ENCODE data around the gene TREX2.

Gene TREX2

GRCh38 chrX:153491918-153492317 is 46.1 kb upstream of the TREX2 start:
- no peak for TF ChIP-seq CTCF (conservative IDR thresholded peaks at IDR 0.05; ENCODE audit: low read length)
- DNase-seq (ENCODE audit: low read depth), result no peak
- H3K4me3 ChIP-seq (ENCODE audit: low read length), result no peak overlapping the region

GRCh38 chrX:153491351-153491914 is 45.6 kb upstream of the TREX2 start:
- no peak overlapping the region for H3K4me3 ChIP-seq (ENCODE audit: low read length)
- TF ChIP-seq CTCF (conservative IDR thresholded peaks at IDR 0.05; ENCODE audit: low read length), result no peak

GRCh38 chrX:153490217-153490930 is 44.5 kb upstream of the TREX2 start:
- no peak for TF ChIP-seq CTCF (conservative IDR thresholded peaks at IDR 0.05; ENCODE audit: low read length)
- DNase-seq (ENCODE audit: low read depth), result no peak

More at GRCh38 chrX:153491351-153491914, 45.6 kb upstream of the TREX2 start:
- no peak for DNase-seq (ENCODE audit: low read depth)

GRCh38 chrX:153488231-153488914 is 42.5 kb upstream of the TREX2 start:
- no peak overlapping the region for H3K4me3 ChIP-seq (ENCODE audit: low read length)
- DNase-seq (ENCODE audit: low read depth), result no peak
- TF ChIP-seq CTCF (conservative IDR thresholded peaks at IDR 0.05; ENCODE audit: low read length), result no peak

More at GRCh38 chrX:153490217-153490930, 44.5 kb upstream of the TREX2 start:
- H3K4me3 ChIP-seq (ENCODE audit: low read length), result no peak overlapping the region

GRCh38 chrX:153487590-153488071 is 41.8 kb upstream of the TREX2 start:
- no peak overlapping the region for H3K4me3 ChIP-seq (ENCODE audit: low read length)
- no peak for DNase-seq (ENCODE audit: low read depth)
- no peak for TF ChIP-seq CTCF (conservative IDR thresholded peaks at IDR 0.05; ENCODE audit: low read length)

GRCh38 chrX:153486171-153486570 is 40.3 kb upstream of the TREX2 start:
- no peak for DNase-seq (ENCODE audit: low read depth)
- H3K4me3 ChIP-seq (ENCODE audit: low read length), result no peak overlapping the region
- TF ChIP-seq CTCF (conservative IDR thresholded peaks at IDR 0.05; ENCODE audit: low read length), result no peak
